CD4-positive, alpha-beta memory T cell (primary cell): ENCODE results near the gene KIF26B. TPM values are rescaled to one million over a fixed set of nuclear protein-coding genes. Genes with fewer than 3 reads are reported as not detected.

Experiments
- CTCF ChIA-PET: fragments of 350-600 bp; sonication (Branson Sonifier 250); formaldehyde crosslinking; loops from one replicate; lab custom pipeline; 2021; ENCODE audit warnings: inconsistent platforms; ENCODE audit not compliant: partially characterized antibody; lab: Charles Lee
- POLR2A ChIA-PET: fragments of 350-600 bp; sonication (Branson Sonifier 250); formaldehyde crosslinking; loops from one replicate; lab custom pipeline; 2021; ENCODE audit not compliant: partially characterized antibody; lab: Charles Lee
- DNase-seq, 5 donors: peaks; one replicate each; pipeline versions ENCODE4 v3.0.0 to v3.0.0-alpha.2; 2020 to 2022; ENCODE audit warnings: mixed read lengths in 1 of 5
- H3K27ac ChIP-seq: one replicate; pipeline ENCODE4 v1.7.0; 2013; ENCODE audit warnings: low read depth, low read length
- H3K27me3 ChIP-seq: 2 replicates; pipeline ENCODE4 v1.7.0; 2013; ENCODE audit warnings: mild to moderate bottlenecking, low read length, moderate library complexity; ENCODE audit not compliant: insufficient read depth
- H3K36me3 ChIP-seq: 2 replicates; pipeline ENCODE4 v1.7.0; 2013; ENCODE audit warnings: mild to moderate bottlenecking, low read length, moderate library complexity; ENCODE audit not compliant: insufficient read depth
- H3K4me1 ChIP-seq: 2 replicates; pipeline ENCODE4 v1.7.0; 2013; ENCODE audit warnings: mild to moderate bottlenecking, low read length, moderate library complexity; ENCODE audit not compliant: insufficient read depth
- H3K4me3 ChIP-seq, 2 donors: one replicate each; pipeline ENCODE4 v1.7.0; 2013; ENCODE audit warnings: low read length in 2 of 2, mild to moderate bottlenecking in 1 of 2
- H3K9me3 ChIP-seq, 2 donors: one replicate each; pipeline ENCODE4 v1.7.0; 2013; ENCODE audit warnings: low read length in 2 of 2, control low read depth in 1 of 2; ENCODE audit not compliant: control insufficient read depth in 1 of 2
- H3K27ac Mint-ChIP-seq, 7 donors: one replicate each; pipeline ENCODE4 v1.8.0; 2020 to 2021; ENCODE audit warnings: mixed read lengths in 7 of 7, mild to moderate bottlenecking in 6 of 7, inconsistent platforms in 3 of 7, moderate library complexity in 3 of 7
- H3K27me3 Mint-ChIP-seq, 2 donors: one replicate each; pipeline ENCODE4 v1.8.0; 2020 to 2021; ENCODE audit warnings: mixed read lengths in 2 of 2
- H3K36me3 Mint-ChIP-seq, 2 donors: one replicate each; pipeline ENCODE4 v1.8.0; 2020 to 2021; ENCODE audit warnings: mixed read lengths in 2 of 2, inconsistent platforms in 1 of 2, mild to moderate bottlenecking in 1 of 2
- H3K4me1 Mint-ChIP-seq, 4 donors: one replicate each; pipeline ENCODE4 v1.8.0; 2020 to 2021; ENCODE audit warnings: mixed read lengths in 4 of 4, mild to moderate bottlenecking in 1 of 4
- H3K4me3 Mint-ChIP-seq, 8 donors: one replicate each; pipeline ENCODE4 v1.8.0; 2020 to 2021; ENCODE audit warnings: mixed read lengths in 8 of 8, mild to moderate bottlenecking in 7 of 8, moderate library complexity in 6 of 8, inconsistent platforms in 3 of 8
- H3K9me3 Mint-ChIP-seq, 8 donors: one replicate each; pipeline ENCODE4 v1.8.0; 2020 to 2021; ENCODE audit warnings: mixed read lengths in 8 of 8, mild to moderate bottlenecking in 5 of 8, inconsistent platforms in 3 of 8, moderate library complexity in 1 of 8
- intact Hi-C: fragments of 100-400 bp; cut with micrococcal nuclease; formaldehyde crosslinking; loops from one replicate; pipeline ENCODE4 v1.15.1; 2023
- polyA plus RNA-seq, 2 donors: library from polyadenylated mRNA; unstranded; fragments of 300-500 nt; fragmentation: Illumina TruSeq; gene quantifications; one replicate each; pipeline ENCODE4 v1.2.3, GENCODE V29; 2021
- total RNA-seq, 2 experiments: library from RNA; stranded (reverse); gene quantifications; one replicate each; pipeline ENCODE4 v1.2.3, GENCODE V29; 2021

The KIF26B gene
- total and polyA plus RNA-seq, 4 experiments from 2014 or later = 0.10 TPM; not detected in 3

- H3K4me1 ChIP-seq = no peaks in the 10 kb centered on the region
- no peaks in the 10 kb centered on the region for H3K36me3 ChIP-seq
- Mint-ChIP-seq H3K36me3 (no peaks in the 10 kb centered on the region), H3K9me3 (peaks cover 0 to 10% (median 0%) of the 10 kb centered on the region in 8 donors), H3K27me3 (peaks cover 4 to 21% of the 10 kb centered on the region in 2 donors), H3K4me1 (no peaks in the 10 kb centered on the region), H3K4me3 (no peak overlapping the region), H3K27ac (no peak overlapping the region)
- H3K27me3 ChIP-seq = no peaks in the 10 kb centered on the region
- no peak for DNase-seq
- ChIA-PET CTCF (no interaction called here), POLR2A (no interaction called here)
- intact Hi-C loops = no loop called here
- H3K27ac ChIP-seq = no peak overlapping the region
- no peak overlapping the region for H3K4me3 ChIP-seq
- H3K9me3 ChIP-seq = no peaks in the 10 kb centered on the region
Observed at GRCh38 chr1:245132771-245133170, 22.0 kb upstream of the KIF26B start.

GRCh38 chr1:245133995-245134715, 20.6 kb upstream of the KIF26B start:
- Histone ChIP-seq H3K27me3 (no peaks in the 10 kb centered on the region), H3K9me3 (no peaks in the 10 kb centered on the region), H3K4me3 (no peak overlapping the region), H3K36me3 (no peaks in the 10 kb centered on the region), H3K4me1 (no peaks in the 10 kb centered on the region), H3K27ac (no peak overlapping the region)
- intact Hi-C loops = no loop called here
- DNase-seq = no peak
- no peaks in the 10 kb centered on the region for H3K4me1 Mint-ChIP-seq
- H3K27me3 Mint-ChIP-seq = peaks cover 8 to 24% of the 10 kb centered on the region in 2 donors
- POLR2A ChIA-PET = no interaction called here
- H3K9me3 Mint-ChIP-seq = peaks cover 0 to 10% (median 0%) of the 10 kb centered on the region in 8 donors
- H3K27ac Mint-ChIP-seq = no peak overlapping the region
- no peak overlapping the region for H3K4me3 Mint-ChIP-seq
- H3K36me3 Mint-ChIP-seq = no peaks in the 10 kb centered on the region
- CTCF ChIA-PET = no interaction called here

GRCh38 chr1:245142171-245142798, 12.5 kb upstream of the KIF26B start:
- intact Hi-C loops = no loop called here
- CTCF ChIA-PET = interaction anchor here (2.4 kb wide), 1 partner anchor 11 kb away, joined by 6 read pairs; no protein-coding TSS in a partner anchor

GRCh38 chr1:245142976-245143375, 11.8 kb upstream of the KIF26B start:
- Histone ChIP-seq H3K36me3 (no peaks in the 10 kb centered on the region), H3K27me3 (no peaks in the 10 kb centered on the region), H3K4me1 (no peaks in the 10 kb centered on the region), H3K9me3 (no peaks in the 10 kb centered on the region), H3K4me3 (no peak overlapping the region), H3K27ac (no peak overlapping the region)
- H3K4me1 Mint-ChIP-seq = no peaks in the 10 kb centered on the region
- ChIA-PET POLR2A (no interaction called here), CTCF (interaction anchor here (1.1 to 2.4 kb wide), 2 partner anchors 10 kb away, joined by 3 to 6 read pairs; no protein-coding TSS in a partner anchor)
- no peaks in the 10 kb centered on the region for H3K36me3 Mint-ChIP-seq
- no peak overlapping the region for H3K4me3 Mint-ChIP-seq
- intact Hi-C loops = no loop called here
- no peak for DNase-seq
- no peaks in the 10 kb centered on the region for H3K9me3 Mint-ChIP-seq
- peaks cover 9 to 19% of the 10 kb centered on the region in 2 donors for H3K27me3 Mint-ChIP-seq
- peak overlapping the region in 1 of 7 donors; percentile 83 for H3K27ac Mint-ChIP-seq

More at GRCh38 chr1:245142171-245142798, 12.5 kb upstream of the KIF26B start:
- no peak overlapping the region for H3K4me3 Mint-ChIP-seq
- no peaks in the 10 kb centered on the region for H3K4me1 Mint-ChIP-seq
- no peak overlapping the region for H3K4me3 ChIP-seq
- no peaks in the 10 kb centered on the region for H3K36me3 ChIP-seq
- peaks cover 9 to 19% of the 10 kb centered on the region in 2 donors for H3K27me3 Mint-ChIP-seq
- H3K36me3 Mint-ChIP-seq = no peaks in the 10 kb centered on the region
- no peaks in the 10 kb centered on the region for H3K9me3 Mint-ChIP-seq
- no peaks in the 10 kb centered on the region for H3K27me3 ChIP-seq
- DNase-seq = no peak
- H3K27ac Mint-ChIP-seq = peak overlapping the region in 1 of 7 donors; percentile 47
- POLR2A ChIA-PET = no interaction called here
- no peaks in the 10 kb centered on the region for H3K9me3 ChIP-seq
- H3K4me1 ChIP-seq = no peaks in the 10 kb centered on the region
- no peak overlapping the region for H3K27ac ChIP-seq

GRCh38 chr1:245143849-245144248, 10.9 kb upstream of the KIF26B start:
- Mint-ChIP-seq H3K27me3 (peaks cover 12 to 19% of the 10 kb centered on the region in 2 donors), H3K4me1 (no peaks in the 10 kb centered on the region), H3K4me3 (no peak overlapping the region), H3K36me3 (no peaks in the 10 kb centered on the region), H3K27ac (no peak overlapping the region), H3K9me3 (no peaks in the 10 kb centered on the region)
- DNase-seq = no peak
- ChIA-PET CTCF (interaction anchor here (1.1 kb wide), 1 partner anchor 9 kb away, joined by 3 read pairs; no protein-coding TSS in a partner anchor), POLR2A (no interaction called here)
- Histone ChIP-seq H3K4me3 (no peak overlapping the region), H3K9me3 (no peaks in the 10 kb centered on the region), H3K27me3 (no peaks in the 10 kb centered on the region), H3K4me1 (no peaks in the 10 kb centered on the region), H3K36me3 (no peaks in the 10 kb centered on the region), H3K27ac (no peak overlapping the region)
- intact Hi-C loops = no loop called here

- Mint-ChIP-seq H3K27me3 (peaks cover 26 to 34% of the 10 kb centered on the region in 2 donors), H3K27ac (no peak overlapping the region), H3K4me1 (peaks cover under 1 to 7% (median 1%) of the 10 kb centered on the region in 4 donors), H3K4me3 (no peak overlapping the region), H3K36me3 (no peaks in the 10 kb centered on the region), H3K9me3 (no peaks in the 10 kb centered on the region)
- Histone ChIP-seq H3K9me3 (no peaks in the 10 kb centered on the region), H3K36me3 (no peaks in the 10 kb centered on the region), H3K4me1 (peaks cover under 1% of the 10 kb centered on the region), H3K27me3 (peaks cover under 1% of the 10 kb centered on the region), H3K4me3 (no peak overlapping the region), H3K27ac (no peak overlapping the region)
- ChIA-PET POLR2A (no interaction called here), CTCF (interaction anchor here (1.1 kb wide), 1 partner anchor 350 kb away, joined by 3 read pairs; no protein-coding TSS in a partner anchor)
- intact Hi-C loops = no loop called here
- DNase-seq = no peak
Observed at GRCh38 chr1:245148069-245148468, 6.7 kb upstream of the KIF26B start.

- no peak overlapping the region for H3K27ac Mint-ChIP-seq
- H3K36me3 Mint-ChIP-seq = no peaks in the 10 kb centered on the region
- peaks cover 28 to 41% of the 10 kb centered on the region in 2 donors for H3K27me3 Mint-ChIP-seq
- intact Hi-C loops = no loop called here
- Histone ChIP-seq H3K4me3 (no peak overlapping the region), H3K27ac (no peak overlapping the region), H3K36me3 (no peaks in the 10 kb centered on the region), H3K4me1 (peaks cover 8% of the 10 kb centered on the region), H3K9me3 (no peaks in the 10 kb centered on the region), H3K27me3 (peaks cover 9% of the 10 kb centered on the region)
- ChIA-PET POLR2A (no interaction called here), CTCF (interaction anchor here (1.2 kb wide), 1 partner anchor 851 kb away, joined by 3 read pairs; no protein-coding TSS in a partner anchor)
- H3K4me1 Mint-ChIP-seq = peaks cover 5 to 15% (median 8%) of the 10 kb centered on the region in 4 donors
- H3K4me3 Mint-ChIP-seq = no peak overlapping the region
- no peaks in the 10 kb centered on the region for H3K9me3 Mint-ChIP-seq
- no peak for DNase-seq
Observed at GRCh38 chr1:245148861-245149260, 5.9 kb upstream of the KIF26B start.
